VCaP (cell line): Measurements from ENCODE around the gene ZNF831.

ENCODE experiments used
- H3K27ac ChIP-seq: fragments of 450-650 bp; 2 replicates; pipeline ENCODE4 v1.5.1; 2017
- TF ChIP-seq, protein P1 (sequence below): fragments of 450-650 bp; conservative IDR thresholded peaks from 2 replicates; pipeline ENCODE4 v1.5.1; 2017; ENCODE audit warnings: mild to moderate bottlenecking, moderate library complexity

Gene ZNF831

GRCh38 chr20:59185809-59186208, 22.2 kb downstream of the ZNF831 start:
- TF ChIP-seq, protein P1, sequence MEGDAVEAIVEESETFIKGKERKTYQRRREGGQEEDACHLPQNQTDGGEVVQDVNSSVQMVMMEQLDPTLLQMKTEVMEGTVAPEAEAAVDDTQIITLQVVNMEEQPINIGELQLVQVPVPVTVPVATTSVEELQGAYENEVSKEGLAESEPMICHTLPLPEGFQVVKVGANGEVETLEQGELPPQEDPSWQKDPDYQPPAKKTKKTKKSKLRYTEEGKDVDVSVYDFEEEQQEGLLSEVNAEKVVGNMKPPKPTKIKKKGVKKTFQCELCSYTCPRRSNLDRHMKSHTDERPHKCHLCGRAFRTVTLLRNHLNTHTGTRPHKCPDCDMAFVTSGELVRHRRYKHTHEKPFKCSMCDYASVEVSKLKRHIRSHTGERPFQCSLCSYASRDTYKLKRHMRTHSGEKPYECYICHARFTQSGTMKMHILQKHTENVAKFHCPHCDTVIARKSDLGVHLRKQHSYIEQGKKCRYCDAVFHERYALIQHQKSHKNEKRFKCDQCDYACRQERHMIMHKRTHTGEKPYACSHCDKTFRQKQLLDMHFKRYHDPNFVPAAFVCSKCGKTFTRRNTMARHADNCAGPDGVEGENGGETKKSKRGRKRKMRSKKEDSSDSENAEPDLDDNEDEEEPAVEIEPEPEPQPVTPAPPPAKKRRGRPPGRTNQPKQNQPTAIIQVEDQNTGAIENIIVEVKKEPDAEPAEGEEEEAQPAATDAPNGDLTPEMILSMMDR, result no peak
- H3K27ac ChIP-seq, result no peak overlapping the region

GRCh38 chr20:59190466-59190865, 26.8 kb downstream of the ZNF831 start:
- no peak overlapping the region for H3K27ac ChIP-seq
- TF ChIP-seq, protein P1, result no peak

- TF ChIP-seq, protein P1, result no peak
- H3K27ac ChIP-seq, result no peak overlapping the region
Measured at GRCh38 chr20:59191036-59191755, 27.6 kb downstream of the ZNF831 start.

GRCh38 chr20:59191756-59192532, 28.3 kb downstream of the ZNF831 start:
- TF ChIP-seq, protein P1, result no peak
- H3K27ac ChIP-seq, result no peak overlapping the region

DNA sequence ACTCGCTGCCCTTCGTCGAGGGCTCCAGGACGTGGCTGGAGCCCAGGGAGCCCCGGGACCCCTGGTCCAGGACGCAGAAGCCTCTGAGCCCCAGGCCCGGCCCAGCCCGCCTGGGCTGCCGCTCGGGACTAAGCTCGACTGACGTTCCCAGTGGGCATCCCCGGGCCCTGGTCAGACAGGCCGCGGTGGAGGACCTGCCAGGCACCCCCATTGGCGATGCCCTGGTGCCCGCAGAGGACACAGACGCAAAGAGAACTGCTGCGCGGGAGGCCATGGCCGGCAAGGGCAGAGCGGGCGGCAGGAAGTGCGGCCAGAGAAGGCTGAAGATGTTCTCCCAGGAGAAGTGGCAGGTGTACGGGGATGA, 28.9 kb downstream of the ZNF831 start:
- TF ChIP-seq, protein P1, result no peak
- H3K27ac ChIP-seq, result no peak overlapping the region

- TF ChIP-seq, protein P1, result no peak
- no peak overlapping the region for H3K27ac ChIP-seq
Measured at GRCh38 chr20:59193325-59193724, 29.7 kb downstream of the ZNF831 start.

GRCh38 chr20:59194023-59194935, 30.7 kb downstream of the ZNF831 start:
- H3K27ac ChIP-seq, result no peak overlapping the region
- TF ChIP-seq, protein P1, result no peak
